Ectodermal cell (in vitro differentiated cells): ENCODE data around the gene SLC9A9.

Experiments
- H3K27ac ChIP-seq: 2 replicates; pipeline ENCODE4 v1.7.0; 2013; ENCODE audit warnings: mild to moderate bottlenecking, low read depth, low read length; ENCODE audit not compliant: insufficient read depth, poor library complexity, severe bottlenecking
- H3K27me3 ChIP-seq: 2 replicates; pipeline ENCODE4 v1.7.0; 2013; ENCODE audit warnings: mild to moderate bottlenecking, low read length; ENCODE audit not compliant: insufficient read depth, control insufficient read depth, poor library complexity, severe bottlenecking
- H3K36me3 ChIP-seq: one replicate; pipeline ENCODE4 v1.7.0; 2013; ENCODE audit warnings: low read length; ENCODE audit not compliant: control insufficient read depth, insufficient read depth
- H3K4me1 ChIP-seq: one replicate; pipeline ENCODE4 v1.7.0; 2013; ENCODE audit warnings: low read length; ENCODE audit not compliant: control insufficient read depth, insufficient read depth
- H3K4me3 ChIP-seq: 2 replicates; pipeline ENCODE4 v1.7.0; 2013; ENCODE audit warnings: low read depth, low read length, control low read depth; ENCODE audit not compliant: insufficient read depth
- H3K9me3 ChIP-seq: 2 replicates; pipeline ENCODE4 v1.7.0; 2013; ENCODE audit warnings: mild to moderate bottlenecking, low read length, moderate library complexity; ENCODE audit not compliant: control insufficient read depth
- WGBS, 2 experiments: methylation state at CpG; one replicate each; pipeline ENCODE4 v1.1.7; 2013; ENCODE audit warnings: missing lambda C conversion rate in 2 of 2; 5-methylcytosine and 5-hydroxymethylcytosine counted together

The SLC9A9 gene

GRCh38 chr3:143348486-143349327 lies 499.6 kb downstream of the SLC9A9 start:
- Histone ChIP-seq H3K27ac (no peak overlapping the region), H3K27me3 (no peaks in the 10 kb centered on the region), H3K36me3 (no peaks in the 10 kb centered on the region), H3K4me1 (no peaks in the 10 kb centered on the region), H3K9me3 (no peaks in the 10 kb centered on the region), H3K4me3 (no peak overlapping the region)
- WGBS, 2 experiments: 91% methylated on average over 5 of the region's 5 CpGs

DNA sequence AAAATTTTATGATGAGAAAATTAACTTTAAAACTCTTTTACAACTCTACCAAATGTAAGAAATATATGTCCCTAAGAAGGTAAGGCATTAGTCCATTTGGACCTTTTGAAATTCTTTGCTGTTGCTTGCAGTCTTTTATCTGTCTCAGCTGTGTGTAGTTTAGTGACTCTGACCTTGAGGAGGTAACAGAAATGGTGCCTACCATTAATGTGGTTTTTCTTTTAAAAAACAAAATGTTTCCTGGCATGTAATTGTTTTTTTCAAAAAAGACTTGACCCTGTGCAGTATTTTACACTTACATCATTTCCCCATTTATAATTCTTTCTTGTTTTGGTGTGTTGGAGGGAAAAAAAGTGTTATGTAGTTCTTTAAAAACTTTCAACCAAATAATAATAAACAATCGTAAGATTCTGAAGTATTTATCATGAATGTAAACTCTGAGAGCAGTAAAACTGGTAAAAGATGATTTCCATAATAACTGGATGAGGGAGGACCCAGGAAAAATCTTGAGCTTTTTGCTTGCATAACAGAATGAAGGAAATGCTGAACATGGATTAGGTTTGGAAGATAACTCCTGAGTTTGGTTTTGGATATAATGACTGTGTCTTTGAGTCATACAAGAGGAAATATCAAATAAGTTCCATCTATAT lies 503.6 kb downstream of the SLC9A9 start:
- Histone ChIP-seq H3K9me3 (no peaks in the 10 kb centered on the region), H3K36me3 (no peaks in the 10 kb centered on the region), H3K27me3 (no peaks in the 10 kb centered on the region), H3K4me1 (no peaks in the 10 kb centered on the region), H3K27ac (no peak overlapping the region), H3K4me3 (no peak overlapping the region)
- WGBS, 2 experiments: 87 to 100% methylated on average over 1 of the region's 1 CpG

DNA sequence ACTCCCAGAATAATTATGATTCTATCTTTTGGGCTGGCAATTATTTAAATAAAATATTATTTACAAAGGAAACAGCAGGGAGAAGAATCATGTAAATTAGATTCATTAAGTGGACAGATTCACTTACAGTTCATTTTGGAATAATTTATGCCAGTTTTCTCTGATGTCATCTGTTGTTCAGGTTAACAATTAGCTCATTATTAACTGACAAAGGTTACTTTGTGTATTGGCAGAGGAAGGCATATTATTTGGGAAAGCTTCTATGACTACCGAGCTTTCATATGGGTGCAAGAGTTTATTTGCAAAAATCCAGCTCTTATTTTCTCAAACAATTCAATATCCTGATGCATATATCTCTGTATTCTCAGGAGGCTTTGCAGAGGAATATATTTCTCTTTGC lies 504.3 kb downstream of the SLC9A9 start:
- no peak overlapping the region for H3K27ac ChIP-seq
- no peaks in the 10 kb centered on the region for H3K27me3 ChIP-seq
- H3K4me3 ChIP-seq: no peak overlapping the region
- 89% methylated on average over 1 of the region's 1 CpG; no CpG with 5 or more reads in 1 of the 2 experiments for WGBS, 2 experiments
- H3K9me3 ChIP-seq: no peaks in the 10 kb centered on the region
- H3K36me3 ChIP-seq: no peaks in the 10 kb centered on the region
- H3K4me1 ChIP-seq: no peaks in the 10 kb centered on the region

GRCh38 chr3:143343031-143343430 lies 505.2 kb downstream of the SLC9A9 start:
- 100% methylated on average over 1 of the region's 1 CpG for WGBS, 2 experiments
- Histone ChIP-seq H3K27me3 (no peaks in the 10 kb centered on the region), H3K4me3 (no peak overlapping the region), H3K4me1 (no peaks in the 10 kb centered on the region), H3K9me3 (no peaks in the 10 kb centered on the region), H3K36me3 (no peaks in the 10 kb centered on the region), H3K27ac (no peak overlapping the region)

GRCh38 chr3:143339451-143339850 lies 508.8 kb downstream of the SLC9A9 start:
- Histone ChIP-seq H3K27me3 (no peaks in the 10 kb centered on the region), H3K4me1 (no peaks in the 10 kb centered on the region), H3K36me3 (no peaks in the 10 kb centered on the region), H3K27ac (no peak overlapping the region), H3K4me3 (no peak overlapping the region), H3K9me3 (no peaks in the 10 kb centered on the region)
- WGBS, 2 experiments: 91 to 95% methylated on average over 2 of the region's 2 CpGs

- Histone ChIP-seq H3K36me3 (no peaks in the 10 kb centered on the region), H3K4me1 (no peaks in the 10 kb centered on the region), H3K9me3 (no peaks in the 10 kb centered on the region), H3K27ac (no peak overlapping the region), H3K4me3 (no peak overlapping the region), H3K27me3 (no peaks in the 10 kb centered on the region)
- whole genome bisulfite sequencing, 2 experiments: 67 to 70% methylated on average over 2 of the region's 2 CpGs
These were observed 510.9 kb downstream of the SLC9A9 start for GRCh38 chr3:143337387-143337786.

GRCh38 chr3:143334231-143334630 lies 514.0 kb downstream of the SLC9A9 start:
- 96 to 97% methylated on average over 4 of the region's 4 CpGs for WGBS, 2 experiments
- Histone ChIP-seq H3K27me3 (no peaks in the 10 kb centered on the region), H3K9me3 (no peaks in the 10 kb centered on the region), H3K36me3 (no peaks in the 10 kb centered on the region), H3K27ac (no peak overlapping the region), H3K4me1 (no peaks in the 10 kb centered on the region), H3K4me3 (no peak overlapping the region)

DNA sequence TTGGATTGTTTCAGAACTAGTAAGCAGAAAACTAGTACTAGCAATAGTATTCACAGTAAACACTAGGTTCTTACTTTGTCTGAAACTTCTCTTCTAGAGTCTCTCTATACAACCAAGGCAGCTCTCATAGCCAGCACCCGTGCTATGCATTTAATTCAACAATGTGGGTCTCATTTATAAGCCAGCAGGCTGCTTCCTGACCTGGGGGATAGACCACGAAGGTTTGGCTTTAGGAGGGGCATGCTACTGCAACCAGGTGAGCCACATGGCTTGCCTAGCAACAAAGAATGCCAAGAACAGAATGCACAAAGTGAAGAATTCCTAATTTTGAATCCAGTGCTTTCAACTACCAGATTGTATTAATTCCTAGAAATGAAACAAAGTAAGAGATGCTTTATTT lies 514.9 kb downstream of the SLC9A9 start:
- 38 to 44% methylated on average over 2 of the region's 2 CpGs for WGBS, 2 experiments
- H3K4me3 ChIP-seq: no peak overlapping the region
- H3K4me1 ChIP-seq: no peaks in the 10 kb centered on the region
- no peaks in the 10 kb centered on the region for H3K36me3 ChIP-seq
- H3K27ac ChIP-seq: no peak overlapping the region
- H3K9me3 ChIP-seq: no peaks in the 10 kb centered on the region
- H3K27me3 ChIP-seq: no peaks in the 10 kb centered on the region

GRCh38 chr3:143332026-143332425 lies 516.2 kb downstream of the SLC9A9 start:
- Histone ChIP-seq H3K4me3 (no peak overlapping the region), H3K27me3 (no peaks in the 10 kb centered on the region), H3K27ac (no peak overlapping the region), H3K9me3 (no peaks in the 10 kb centered on the region), H3K4me1 (no peaks in the 10 kb centered on the region), H3K36me3 (no peaks in the 10 kb centered on the region)
- WGBS, 2 experiments: 53 to 62% methylated on average over 1 of the region's 1 CpG

DNA sequence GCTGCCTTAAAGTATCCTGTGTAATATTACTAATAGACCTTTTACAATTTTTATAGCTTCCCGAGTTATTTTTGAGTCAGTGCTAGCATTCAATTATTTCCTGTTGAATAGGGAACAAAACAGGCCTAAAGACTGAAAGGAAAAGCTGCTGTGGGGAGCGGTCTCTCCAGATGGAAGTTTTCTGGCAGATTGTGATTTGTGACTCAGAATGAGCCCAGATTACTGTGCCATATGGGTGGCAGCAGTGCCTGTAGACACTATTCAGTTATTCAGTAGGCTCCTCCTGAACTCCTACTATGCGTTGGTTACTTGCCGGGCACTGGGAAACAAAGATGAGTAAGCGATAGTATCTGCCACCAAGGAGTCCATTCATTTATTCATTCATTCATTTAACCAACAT lies 516.9 kb downstream of the SLC9A9 start:
- H3K27me3 ChIP-seq: no peaks in the 10 kb centered on the region
- H3K4me3 ChIP-seq: no peak overlapping the region
- no peaks in the 10 kb centered on the region for H3K9me3 ChIP-seq
- no peaks in the 10 kb centered on the region for H3K36me3 ChIP-seq
- WGBS, 2 experiments: 89 to 99% methylated on average over 5 of the region's 5 CpGs
- H3K4me1 ChIP-seq: no peaks in the 10 kb centered on the region
- no peak overlapping the region for H3K27ac ChIP-seq
